ENCODE results near the gene VENTX.

VENTX gene

DNA sequence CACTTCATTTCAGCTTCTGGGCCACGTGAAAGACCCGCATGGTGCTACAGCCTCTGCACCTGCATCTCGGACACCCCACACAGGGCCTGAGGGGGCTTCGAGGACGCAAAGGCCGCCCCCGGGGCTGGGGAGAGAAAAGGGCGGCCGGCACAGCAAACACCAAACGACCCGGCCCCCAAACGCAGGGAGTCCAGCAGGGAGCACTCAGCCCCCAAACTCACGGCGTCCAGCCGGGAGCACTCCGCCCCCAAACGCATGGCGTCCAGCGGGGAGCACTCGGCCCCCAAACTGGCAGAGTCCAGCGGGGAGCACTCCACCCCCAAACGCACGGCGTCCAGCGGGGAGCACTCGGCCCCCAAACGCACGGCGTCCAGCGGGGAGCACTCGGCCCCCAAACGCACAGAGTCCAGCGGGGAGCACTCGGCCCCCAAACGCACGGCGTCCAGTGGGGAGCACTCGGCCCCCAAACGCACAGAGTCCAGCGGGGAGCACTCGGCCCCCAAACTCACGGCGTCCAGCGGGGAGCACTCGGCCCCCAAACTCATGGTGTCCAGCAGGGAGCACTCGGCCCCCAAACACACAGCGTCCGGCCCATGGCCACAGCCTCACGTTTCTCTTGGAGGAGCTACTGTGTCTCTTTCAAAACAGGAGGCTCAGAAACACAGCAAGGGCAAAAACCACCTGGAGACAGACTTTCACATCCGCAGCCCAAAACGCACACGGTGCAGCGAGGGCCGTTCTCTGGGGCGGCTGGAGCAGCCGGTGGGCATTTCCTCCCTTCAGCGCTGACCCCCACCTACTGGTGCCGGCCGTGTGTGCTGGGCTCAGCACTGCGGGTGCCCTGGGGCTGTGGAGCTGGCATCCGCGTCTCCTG is 34.6 kb upstream of the VENTX start:
- no peak for DNase-seq (ENCODE audit: extremely low read depth, low read depth)
- TF ChIP-seq, protein P1, sequence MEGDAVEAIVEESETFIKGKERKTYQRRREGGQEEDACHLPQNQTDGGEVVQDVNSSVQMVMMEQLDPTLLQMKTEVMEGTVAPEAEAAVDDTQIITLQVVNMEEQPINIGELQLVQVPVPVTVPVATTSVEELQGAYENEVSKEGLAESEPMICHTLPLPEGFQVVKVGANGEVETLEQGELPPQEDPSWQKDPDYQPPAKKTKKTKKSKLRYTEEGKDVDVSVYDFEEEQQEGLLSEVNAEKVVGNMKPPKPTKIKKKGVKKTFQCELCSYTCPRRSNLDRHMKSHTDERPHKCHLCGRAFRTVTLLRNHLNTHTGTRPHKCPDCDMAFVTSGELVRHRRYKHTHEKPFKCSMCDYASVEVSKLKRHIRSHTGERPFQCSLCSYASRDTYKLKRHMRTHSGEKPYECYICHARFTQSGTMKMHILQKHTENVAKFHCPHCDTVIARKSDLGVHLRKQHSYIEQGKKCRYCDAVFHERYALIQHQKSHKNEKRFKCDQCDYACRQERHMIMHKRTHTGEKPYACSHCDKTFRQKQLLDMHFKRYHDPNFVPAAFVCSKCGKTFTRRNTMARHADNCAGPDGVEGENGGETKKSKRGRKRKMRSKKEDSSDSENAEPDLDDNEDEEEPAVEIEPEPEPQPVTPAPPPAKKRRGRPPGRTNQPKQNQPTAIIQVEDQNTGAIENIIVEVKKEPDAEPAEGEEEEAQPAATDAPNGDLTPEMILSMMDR (IDR thresholded peaks at IDR 0.05; ENCODE audit: low read depth, low read length), result no peak

DNA sequence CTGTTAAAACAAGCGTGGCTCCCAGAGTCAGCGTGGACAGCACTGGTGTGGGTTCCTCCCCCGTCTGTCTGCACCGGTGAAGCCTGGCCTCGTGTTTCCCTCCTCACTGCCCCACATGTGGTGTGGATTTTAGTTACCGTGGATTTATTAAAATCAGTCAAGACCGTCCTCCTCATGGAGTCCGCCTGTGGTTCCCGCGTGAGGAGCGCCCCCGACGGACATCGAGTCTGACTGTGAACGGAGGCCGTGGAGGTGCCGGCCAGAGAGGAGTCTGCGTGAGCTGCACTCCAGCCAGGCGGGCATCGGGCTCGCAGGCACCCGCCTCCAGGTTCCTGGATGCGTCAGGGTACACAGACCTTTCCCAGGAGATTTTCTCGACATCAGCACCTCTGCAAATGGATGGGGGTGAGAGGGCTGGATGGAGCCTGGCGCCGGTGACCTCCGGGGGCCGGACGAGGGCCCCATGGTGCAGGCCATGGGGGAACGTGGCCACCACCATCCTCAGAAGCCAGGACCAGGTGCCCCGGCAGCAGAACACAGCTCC is 33.9 kb upstream of the VENTX start:
- DNase-seq (ENCODE audit: extremely low read depth, low read depth), result no peak
- TF ChIP-seq, protein P1 (IDR thresholded peaks at IDR 0.05; ENCODE audit: low read depth, low read length), result no peak

DNA sequence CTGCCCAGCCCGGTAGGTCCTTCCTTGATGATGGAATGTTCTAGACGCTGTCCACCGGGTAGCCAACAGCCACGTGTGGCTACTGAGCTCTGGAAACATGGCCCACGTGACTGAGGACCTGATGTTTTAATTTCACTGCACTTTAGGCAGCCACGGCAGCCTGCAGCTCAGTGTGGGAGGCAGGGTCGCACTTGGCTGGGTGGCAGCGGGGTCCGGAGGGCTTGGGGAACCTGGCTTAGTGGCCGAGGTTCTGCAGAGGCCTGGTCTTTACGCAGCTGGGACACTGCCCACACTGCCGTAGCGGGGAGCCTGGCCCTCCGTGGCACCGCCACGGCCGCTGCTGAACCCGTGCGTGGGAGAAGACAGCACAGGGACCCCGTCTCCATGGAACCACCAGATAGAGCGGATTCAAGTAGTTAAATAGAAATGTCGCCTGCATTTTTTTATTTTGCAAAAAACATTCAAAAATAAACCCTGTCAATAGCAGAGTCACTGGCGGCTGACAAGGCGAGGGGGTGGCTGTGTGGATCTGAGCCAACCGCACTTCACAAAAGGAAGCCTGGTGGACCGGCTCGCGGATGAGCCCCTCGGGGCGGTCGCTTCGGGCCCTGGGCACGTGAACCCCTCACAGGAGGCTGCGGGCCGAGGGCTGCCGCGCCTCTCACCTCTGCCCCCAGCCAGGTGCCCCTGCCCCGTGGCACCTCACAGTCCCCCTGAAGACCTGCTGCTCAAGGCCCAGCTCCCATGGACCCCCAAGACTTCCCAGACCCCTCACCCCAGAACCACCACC is 33.2 kb upstream of the VENTX start:
- TF ChIP-seq, protein P1 (IDR thresholded peaks at IDR 0.05; ENCODE audit: low read depth, low read length), result no peak
- no peak for DNase-seq (ENCODE audit: extremely low read depth, low read depth)

DNA sequence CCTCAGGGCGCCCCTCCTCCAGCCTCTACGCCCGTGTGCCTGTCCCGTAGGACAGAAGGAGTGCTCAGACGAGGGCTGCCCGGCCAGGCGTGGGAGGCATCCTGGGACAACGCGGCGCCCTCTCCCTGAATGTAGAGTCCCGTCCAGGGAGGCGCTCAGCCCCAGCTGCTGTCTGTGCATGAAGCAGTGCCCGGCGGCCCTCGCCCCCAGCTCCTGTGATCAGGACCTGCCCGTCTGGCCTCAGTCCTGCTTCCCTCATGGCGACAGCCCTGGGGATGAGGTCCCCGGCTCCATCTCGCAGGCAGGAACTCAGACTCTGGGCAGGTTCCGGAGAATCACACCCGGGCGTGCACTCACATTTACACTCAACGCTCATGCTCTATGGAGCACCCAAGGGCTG is 32.5 kb upstream of the VENTX start:
- DNase-seq (ENCODE audit: extremely low read depth, low read depth), result no peak
- TF ChIP-seq, protein P1 (IDR thresholded peaks at IDR 0.05; ENCODE audit: low read depth, low read length), result no peak

DNA sequence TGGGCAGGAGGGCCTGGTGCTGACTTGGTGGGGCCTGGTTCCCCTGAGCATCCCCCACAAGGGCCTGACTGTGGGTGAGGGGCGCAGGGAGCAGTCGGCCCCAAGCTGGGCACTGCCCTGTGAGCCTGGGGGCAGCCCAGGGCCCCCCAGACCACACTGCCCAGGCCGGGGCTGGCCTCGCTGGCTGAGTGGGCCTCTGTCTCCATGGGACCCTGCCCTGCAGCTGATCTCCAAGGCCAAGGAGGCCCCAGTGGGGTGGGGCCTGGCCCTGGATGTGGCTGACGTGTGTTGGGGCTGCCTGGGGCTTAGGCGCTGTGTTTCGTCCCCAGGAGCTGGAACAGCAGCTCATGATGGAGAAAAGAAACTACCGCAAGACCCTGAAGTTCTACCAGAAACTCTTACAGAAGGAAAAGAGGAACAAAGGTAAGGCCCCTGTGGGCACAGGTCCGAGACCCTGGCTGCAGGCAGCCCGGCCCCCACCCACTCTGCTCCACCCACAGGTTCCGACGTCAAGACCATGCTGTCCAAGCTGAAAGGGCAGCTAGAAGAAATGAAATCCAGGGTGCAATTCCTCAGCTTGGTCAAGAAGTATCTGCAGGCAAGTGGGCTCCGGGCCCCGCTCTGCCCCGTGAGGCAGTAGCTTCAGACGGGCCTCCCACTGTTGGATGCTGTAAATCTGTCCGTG is 31.2 kb upstream of the VENTX start:
- no peak for DNase-seq (ENCODE audit: extremely low read depth, low read depth)
- TF ChIP-seq, protein P1 (IDR thresholded peaks at IDR 0.05; ENCODE audit: low read depth, low read length), result no peak

DNA sequence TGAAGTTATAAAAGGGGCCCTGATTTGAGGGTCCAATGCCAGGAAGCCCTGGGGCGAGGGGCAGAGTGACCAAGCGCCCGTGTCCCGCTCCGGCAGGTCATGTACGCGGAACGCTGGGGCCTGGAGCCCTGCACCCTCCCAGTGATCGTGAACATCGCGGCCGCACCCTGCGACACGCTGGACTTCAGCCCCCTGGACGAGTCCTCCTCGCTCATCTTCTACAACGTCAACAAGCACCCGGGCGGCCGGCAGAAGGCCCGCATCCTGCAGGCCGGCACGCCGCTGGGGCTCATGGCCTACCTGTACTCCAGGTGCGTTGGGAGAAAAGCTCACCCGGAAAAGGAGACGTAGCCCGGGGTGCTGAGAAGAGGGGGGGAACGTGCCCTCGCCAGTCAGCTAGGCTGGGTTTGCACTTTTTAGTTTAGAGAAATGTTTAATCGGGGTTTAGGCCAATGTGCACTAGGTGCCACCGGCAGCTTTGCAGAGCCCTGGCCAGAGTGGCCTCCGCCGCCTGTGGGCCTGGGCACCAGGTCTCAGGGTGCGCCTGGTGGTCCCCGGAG is 30.5 kb upstream of the VENTX start:
- no peak for DNase-seq (ENCODE audit: extremely low read depth, low read depth)
- TF ChIP-seq, protein P1 (IDR thresholded peaks at IDR 0.05; ENCODE audit: low read depth, low read length), result no peak
